Upper lobe of left lung (tissue), 6 donors: ENCODE data around the gene CACNA1D. TPM values are rescaled to one million over a fixed set of nuclear protein-coding genes. Genes with fewer than 3 reads are reported as not detected.

Source experiments
- ATAC-seq, 2 donors: fragments of 200-7000 bp; cut with Tn5 transposase; one replicate each; pipeline ENCODE4 v1.9.1; 2022; ENCODE audit warnings: mild to moderate bottlenecking in 2 of 2, moderate library complexity in 2 of 2; ENCODE audit not compliant: low FRiP score in 2 of 2
- DNase-seq, 2 donors: peaks; one replicate each; pipeline ENCODE4 v3.0.0-alpha.2; 2019 to 2020
- H3K27ac ChIP-seq, 4 donors: fragments of 200-600 bp; sonication (generic); one replicate each; pipeline ENCODE4 v1.5.1; 2016 to 2019
- H3K27me3 ChIP-seq, 4 donors: fragments of 200-600 bp; sonication (generic); one replicate each; pipeline ENCODE4 v1.5.1; 2017 to 2019
- H3K36me3 ChIP-seq, 4 donors: fragments of 200-600 bp; sonication (generic); one replicate each; pipeline ENCODE4 v1.5.1; 2016 to 2019
- H3K4me1 ChIP-seq, 4 donors: fragments of 200-600 bp; sonication (generic); one replicate each; pipeline ENCODE4 v1.5.1; 2018 to 2019
- H3K4me3 ChIP-seq, 4 donors: fragments of 200-600 bp; sonication (generic); one replicate each; pipeline ENCODE4 v1.5.1; 2017 to 2019; ENCODE audit warnings: mild to moderate bottlenecking in 2 of 4, moderate library complexity in 1 of 4
- H3K9me3 ChIP-seq, 4 donors: fragments of 200-600 bp; sonication (generic); one replicate each; pipeline ENCODE4 v1.5.1; 2018 to 2019
- EP300 ChIP-seq, 4 donors: sonication (generic); formaldehyde crosslinking; IDR thresholded peaks; one replicate each; pipeline ENCODE4 v1.5.1; 2017; ENCODE audit warnings: antibody characterized with exemption in 4 of 4, control low read depth in 2 of 4
- POLR2A ChIP-seq, 4 donors: fragments of 450-650 bp; IDR thresholded peaks; one replicate each; pipeline ENCODE4 v1.5.1; 2016 to 2017; ENCODE audit warnings: antibody characterized with exemption in 4 of 4, mild to moderate bottlenecking in 2 of 4
- POLR2AphosphoS5 ChIP-seq, 2 donors: sonication (generic); formaldehyde crosslinking; IDR thresholded peaks; one replicate each; pipeline ENCODE4 v1.5.1; 2017; ENCODE audit warnings: antibody characterized with exemption in 2 of 2
- whole genome bisulfite sequencing, 2 donors: methylation state at CpG; one replicate each; pipeline ENCODE4 v1.1.5; 2017 to 2018; 5-methylcytosine and 5-hydroxymethylcytosine counted together
- total RNA-seq, 6 donors: library from RNA; depleted of rRNA in 4 of 6; stranded (reverse); fragments of >200 nt in 4 of 6; gene quantifications; one replicate each; pipeline versions ENCODE4 v1.1.0 to v1.2.1, GENCODE V29; 2016 to 2021
- TF ChIP-seq, protein P1 (sequence below), 6 experiments: fragments of 450-650 bp in 4 of 6; fragments of 200-600 bp in 2 of 6; sonication (generic) in 2 of 6; IDR thresholded peaks; one replicate each; pipeline ENCODE4 v1.5.1; 2016 to 2019; ENCODE audit warnings: antibody characterized with exemption in 6 of 6
- donor health status: DM: no; HTN: no; CAD: no; lungs with moderate emphysema.
- donor health status: DM: no; HTN: yes; CAD: no; lungs with severe emphysema.

Gene CACNA1D
- total RNA-seq, 6 donors from 2014 or later: 17.2 to 221 (median 30.2) TPM

DNA sequence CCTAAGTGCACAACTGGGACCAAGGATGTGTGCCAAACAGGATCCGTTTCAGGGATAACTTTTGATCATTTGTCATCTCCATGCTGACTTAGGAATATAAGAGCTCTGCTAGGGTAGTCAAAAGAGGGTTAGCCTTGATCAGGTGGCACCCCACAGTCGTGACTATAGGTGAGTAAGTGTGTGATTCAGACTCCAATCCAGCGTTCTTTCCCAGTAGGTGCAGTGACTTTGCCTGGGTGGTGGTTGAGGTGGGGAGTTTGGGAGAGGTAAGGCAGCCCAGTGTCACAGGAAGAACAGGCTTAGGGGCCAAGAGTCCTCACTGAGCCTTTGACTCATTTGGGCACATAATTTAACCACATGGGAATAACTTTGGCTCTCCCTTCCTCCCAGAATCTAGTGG is 300.8 kb downstream of the CACNA1D start:
- Histone ChIP-seq H3K36me3 (no peaks in the 10 kb centered on the region), H3K27me3 (no peaks in the 10 kb centered on the region), H3K4me1 (no peaks in the 10 kb centered on the region), H3K27ac (no peak overlapping the region), H3K4me3 (no peak overlapping the region), H3K9me3 (no peaks in the 10 kb centered on the region)
- 56 to 75% methylated on average over 3 of the region's 3 CpGs for WGBS, 2 donors
- no peak for TF ChIP-seq POLR2A (IDR thresholded peaks at IDR 0.05)
- no peak for TF ChIP-seq POLR2AphosphoS5 (IDR thresholded peaks at IDR 0.05)
- TF ChIP-seq, protein P1, sequence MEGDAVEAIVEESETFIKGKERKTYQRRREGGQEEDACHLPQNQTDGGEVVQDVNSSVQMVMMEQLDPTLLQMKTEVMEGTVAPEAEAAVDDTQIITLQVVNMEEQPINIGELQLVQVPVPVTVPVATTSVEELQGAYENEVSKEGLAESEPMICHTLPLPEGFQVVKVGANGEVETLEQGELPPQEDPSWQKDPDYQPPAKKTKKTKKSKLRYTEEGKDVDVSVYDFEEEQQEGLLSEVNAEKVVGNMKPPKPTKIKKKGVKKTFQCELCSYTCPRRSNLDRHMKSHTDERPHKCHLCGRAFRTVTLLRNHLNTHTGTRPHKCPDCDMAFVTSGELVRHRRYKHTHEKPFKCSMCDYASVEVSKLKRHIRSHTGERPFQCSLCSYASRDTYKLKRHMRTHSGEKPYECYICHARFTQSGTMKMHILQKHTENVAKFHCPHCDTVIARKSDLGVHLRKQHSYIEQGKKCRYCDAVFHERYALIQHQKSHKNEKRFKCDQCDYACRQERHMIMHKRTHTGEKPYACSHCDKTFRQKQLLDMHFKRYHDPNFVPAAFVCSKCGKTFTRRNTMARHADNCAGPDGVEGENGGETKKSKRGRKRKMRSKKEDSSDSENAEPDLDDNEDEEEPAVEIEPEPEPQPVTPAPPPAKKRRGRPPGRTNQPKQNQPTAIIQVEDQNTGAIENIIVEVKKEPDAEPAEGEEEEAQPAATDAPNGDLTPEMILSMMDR (IDR thresholded peaks at IDR 0.05): no peak
- no peak for ATAC-seq
- no peak for DNase-seq

DNA sequence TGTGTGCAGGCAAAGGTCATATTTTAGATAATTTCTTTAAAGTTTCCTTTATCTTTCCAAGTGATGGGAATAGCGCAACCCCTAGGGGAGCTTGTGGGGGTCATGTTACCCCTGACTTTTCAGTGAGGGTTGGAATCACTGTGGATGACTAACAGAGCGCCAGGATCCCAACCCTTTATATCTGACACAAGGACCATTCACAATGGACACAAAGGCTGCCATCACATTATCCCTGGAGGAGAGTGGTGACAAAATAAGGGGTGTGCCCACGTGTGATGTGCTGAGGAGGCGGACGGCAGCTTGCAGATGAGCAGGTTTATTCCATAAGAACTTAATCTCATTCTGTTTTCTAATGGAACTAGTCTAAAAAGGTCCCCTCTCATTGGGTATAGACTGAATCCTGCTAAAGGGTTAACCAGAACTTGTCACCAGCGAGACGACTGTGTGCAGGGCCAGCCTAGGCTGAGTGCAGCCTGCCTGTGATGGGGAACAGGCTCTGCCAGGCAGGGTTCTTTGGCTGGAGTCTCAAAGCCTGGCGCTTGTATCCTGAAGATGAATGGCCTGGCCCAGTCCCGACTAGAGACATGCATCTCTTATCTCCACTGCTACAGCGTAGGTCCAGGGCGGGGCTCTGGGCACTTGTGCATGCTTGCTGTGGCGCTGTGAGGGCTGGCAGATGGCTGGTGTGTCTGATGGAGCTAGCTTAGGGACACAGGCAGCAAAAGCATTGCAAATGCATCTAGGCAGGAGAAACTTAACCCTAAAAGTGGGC is 301.6 kb downstream of the CACNA1D start:
- no peak overlapping the region for H3K4me3 ChIP-seq
- DNase-seq (no peak), ATAC-seq (no peak)
- no peaks in the 10 kb centered on the region for H3K27me3 ChIP-seq
- H3K9me3 ChIP-seq: no peaks in the 10 kb centered on the region
- TF ChIP-seq POLR2A (IDR thresholded peaks at IDR 0.05): no peak
- peaks cover 0 to 3% (median 0%) of the 10 kb centered on the region in 4 donors for H3K36me3 ChIP-seq
- H3K27ac ChIP-seq: no peak overlapping the region
- WGBS, 2 donors: 40 to 51% methylated on average over 12 of the region's 12 CpGs
- no peaks in the 10 kb centered on the region for H3K4me1 ChIP-seq

DNA sequence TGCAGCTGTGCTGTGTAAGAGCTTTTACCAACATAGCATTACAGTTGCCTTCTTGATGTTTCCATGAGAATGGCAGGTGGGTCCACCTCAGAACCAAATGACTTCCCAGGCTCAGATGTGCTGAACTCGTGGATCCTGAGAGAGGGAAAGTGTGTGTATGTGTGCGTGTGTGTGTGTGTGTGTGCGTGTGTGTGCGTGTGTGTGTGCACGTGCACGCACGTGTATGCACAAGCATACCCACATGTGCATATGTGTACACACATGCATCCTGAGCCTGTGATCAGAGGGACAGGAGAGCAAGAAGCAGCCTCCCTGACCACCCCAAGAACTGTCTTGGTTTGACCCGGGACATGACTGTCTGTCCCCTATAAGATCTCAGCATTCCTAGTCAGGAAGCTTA is 303.7 kb downstream of the CACNA1D start:
- Histone ChIP-seq H3K4me1 (no peaks in the 10 kb centered on the region), H3K4me3 (no peak overlapping the region), H3K36me3 (peaks cover 0 to 3% (median 0%) of the 10 kb centered on the region in 4 donors), H3K27ac (no peak overlapping the region), H3K27me3 (no peaks in the 10 kb centered on the region), H3K9me3 (no peaks in the 10 kb centered on the region)
- no peak for TF ChIP-seq EP300 (IDR thresholded peaks at IDR 0.05)
- no peak for TF ChIP-seq POLR2AphosphoS5 (IDR thresholded peaks at IDR 0.05)
- no peak for TF ChIP-seq POLR2A (IDR thresholded peaks at IDR 0.05)
- TF ChIP-seq, protein P1 (IDR thresholded peaks at IDR 0.05): no peak
- no peak for ATAC-seq
- no peak for DNase-seq
- WGBS, 2 donors: 72 to 100% methylated on average over 1 to 8 of the region's 8 CpGs

DNA sequence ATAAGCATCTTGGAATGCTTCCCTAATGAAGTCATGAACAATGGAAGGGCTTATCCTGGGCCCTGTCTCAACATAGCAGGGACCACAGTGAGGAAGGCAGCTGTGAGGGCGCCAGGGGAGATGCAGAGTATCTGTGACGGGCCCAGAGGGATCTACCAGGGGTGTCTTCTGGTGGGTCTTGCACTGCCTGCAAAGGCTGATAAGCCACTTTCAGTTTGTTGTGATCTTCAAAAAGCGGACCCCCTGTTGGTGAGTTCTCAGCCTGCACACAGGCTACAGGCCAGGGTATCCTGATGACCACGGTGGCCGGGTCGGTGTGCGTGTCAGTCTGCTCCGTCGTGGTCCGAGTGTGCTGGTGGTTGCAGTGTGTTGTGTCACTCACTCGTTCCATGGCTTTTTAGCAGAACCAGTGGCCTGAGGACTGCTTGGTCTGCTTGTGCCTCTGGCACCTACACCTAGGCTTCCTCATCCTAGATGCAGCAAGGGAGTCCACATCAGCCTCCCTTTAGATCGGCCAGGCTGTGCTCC is 305.0 kb downstream of the CACNA1D start:
- Histone ChIP-seq H3K9me3 (no peaks in the 10 kb centered on the region), H3K36me3 (peaks cover 0 to 3% (median 0%) of the 10 kb centered on the region in 4 donors), H3K4me1 (no peaks in the 10 kb centered on the region), H3K27ac (no peak overlapping the region), H3K27me3 (no peaks in the 10 kb centered on the region), H3K4me3 (no peak overlapping the region)
- WGBS, 2 donors: 90 to 92% methylated on average over 4 to 12 of the region's 12 CpGs
- ATAC-seq (no peak), DNase-seq (no peak)
- TF ChIP-seq, protein P1 (IDR thresholded peaks at IDR 0.05): no peak
- TF ChIP-seq POLR2AphosphoS5 (IDR thresholded peaks at IDR 0.05): no peak
- no peak for TF ChIP-seq EP300 (IDR thresholded peaks at IDR 0.05)
- no peak for TF ChIP-seq POLR2A (IDR thresholded peaks at IDR 0.05)

DNA sequence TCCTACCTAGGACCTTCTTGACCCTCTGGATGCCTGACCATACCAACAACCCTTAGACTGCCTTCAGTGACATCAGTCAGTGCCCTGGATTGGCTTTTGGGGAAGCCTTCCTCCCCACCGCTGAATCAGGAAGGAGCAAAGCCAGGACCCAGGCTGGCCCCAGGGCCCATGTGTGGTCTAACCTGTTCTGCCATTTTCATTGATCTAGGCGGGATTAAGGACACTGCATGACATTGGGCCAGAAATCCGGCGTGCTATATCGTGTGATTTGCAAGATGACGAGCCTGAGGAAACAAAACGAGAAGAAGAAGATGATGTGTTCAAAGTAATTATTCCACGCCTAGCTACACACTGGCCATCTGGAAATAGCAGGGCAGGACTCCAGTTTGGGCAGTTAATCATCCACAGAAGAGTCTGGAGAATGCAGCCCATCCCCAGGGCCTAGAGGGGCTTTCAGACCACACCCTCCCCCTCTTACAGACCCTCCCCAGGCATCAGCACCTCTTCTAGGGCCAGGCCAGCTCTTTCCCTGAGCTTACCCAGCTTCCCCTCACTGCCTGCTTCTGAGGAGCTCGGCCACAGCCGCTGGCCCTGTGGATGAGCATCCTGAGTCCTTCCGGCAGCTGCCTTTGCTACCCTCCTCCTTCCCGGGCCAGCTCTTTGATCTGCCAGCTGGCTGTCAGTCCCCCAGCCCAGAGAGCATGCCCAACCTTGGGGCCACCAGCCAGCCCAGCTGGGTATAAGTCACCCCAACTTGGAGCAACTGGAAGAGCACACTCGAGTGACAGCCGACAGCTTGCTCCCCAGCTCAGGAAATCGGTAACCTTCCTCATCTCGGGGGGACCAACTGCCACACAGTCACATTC is 305.9 kb downstream of the CACNA1D start:
- H3K4me3 ChIP-seq: no peak overlapping the region
- 81 to 82% methylated on average over 13 to 16 of the region's 16 CpGs for WGBS, 2 donors
- H3K27ac ChIP-seq: no peak overlapping the region
- DNase-seq: no peak
- TF ChIP-seq, protein P1 (IDR thresholded peaks at IDR 0.05): no peak
- TF ChIP-seq POLR2AphosphoS5 (IDR thresholded peaks at IDR 0.05) (no peak), POLR2A (IDR thresholded peaks at IDR 0.05) (no peak), EP300 (IDR thresholded peaks at IDR 0.05) (no peak)
- no peak for ATAC-seq
- H3K4me1 ChIP-seq: no peaks in the 10 kb centered on the region
- no peaks in the 10 kb centered on the region for H3K9me3 ChIP-seq
- no peaks in the 10 kb centered on the region for H3K27me3 ChIP-seq
- H3K36me3 ChIP-seq: peaks cover 0 to 3% (median 0%) of the 10 kb centered on the region in 4 donors
